H1 (cell line): ENCODE data around the gene PLA1A.

ENCODE experiments used
- EP300 ChIP-seq, 2 experiments: IDR thresholded peaks; 1 replicate in 1 of 2; 2 replicates in 1 of 2; pipeline ENCODE4 v1.6.1; 2011 to 2012; ENCODE audit warnings: low read depth in 2 of 2, low read length in 2 of 2, mild to moderate bottlenecking in 2 of 2, borderline replicate concordance in 1 of 2, inconsistent platforms in 1 of 2, moderate library complexity in 1 of 2
- EZH2 ChIP-seq: fragments of 200-600 bp; sonication (generic); IDR thresholded peaks from 2 replicates; pipeline ENCODE4 v1.7.1; 2012; ENCODE audit warnings: low read depth, mild to moderate bottlenecking, moderate library complexity, low read length, inconsistent platforms; ENCODE audit not compliant: severe bottlenecking
- HDAC6 ChIP-seq: IDR thresholded peaks from one replicate; pipeline ENCODE4 v1.7.1; 2012; ENCODE audit warnings: low read depth, mild to moderate bottlenecking, inconsistent platforms, low read length, moderate library complexity
- POLR2A ChIP-seq, 2 experiments: IDR thresholded peaks; 1 replicate in 1 of 2; 2 replicates in 1 of 2; pipeline ENCODE4 v1.6.1; 2011; ENCODE audit warnings: low read depth in 2 of 2, low read length in 2 of 2, mild to moderate bottlenecking in 2 of 2; ENCODE audit errors: control extremely low read depth in 1 of 2
- SIN3A ChIP-seq, 2 experiments: IDR thresholded peaks in 1 of 2; conservative IDR thresholded peaks in 1 of 2; 2 replicates each; pipeline ENCODE4 v1.6.1; 2011 to 2012; ENCODE audit warnings: low read length in 2 of 2, improper control_type of control experiment in 1 of 2, low read depth in 1 of 2, mild to moderate bottlenecking in 1 of 2
- ZNF274 ChIP-seq: IDR thresholded peaks from 2 replicates; pipeline ENCODE4 v1.7.0; 2012; ENCODE audit warnings: low read length, borderline replicate concordance; ENCODE audit errors: extremely low read depth
- TF ChIP-seq, protein P1 (sequence below), 3 experiments: IDR thresholded peaks; 1 replicate in 2 of 3; 2 replicates in 1 of 3; pipeline versions ENCODE4 v1.5.1 to v1.6.1; 2011; ENCODE audit warnings: low read length in 3 of 3, mild to moderate bottlenecking in 3 of 3, inconsistent platforms in 2 of 3, low read depth in 1 of 3, moderate library complexity in 1 of 3; ENCODE audit not compliant: insufficient read depth in 1 of 3; ENCODE audit errors: control extremely low read depth in 1 of 3
- TF ChIP-seq, protein P2 (sequence below): IDR thresholded peaks from 2 replicates; pipeline ENCODE4 v1.6.1; 2011; ENCODE audit warnings: low read length, improper control_type of control experiment
- TF ChIP-seq, protein P3 (sequence below): IDR thresholded peaks from 2 replicates; pipeline ENCODE4 v1.6.1; 2012; ENCODE audit warnings: inconsistent platforms

DNA sequence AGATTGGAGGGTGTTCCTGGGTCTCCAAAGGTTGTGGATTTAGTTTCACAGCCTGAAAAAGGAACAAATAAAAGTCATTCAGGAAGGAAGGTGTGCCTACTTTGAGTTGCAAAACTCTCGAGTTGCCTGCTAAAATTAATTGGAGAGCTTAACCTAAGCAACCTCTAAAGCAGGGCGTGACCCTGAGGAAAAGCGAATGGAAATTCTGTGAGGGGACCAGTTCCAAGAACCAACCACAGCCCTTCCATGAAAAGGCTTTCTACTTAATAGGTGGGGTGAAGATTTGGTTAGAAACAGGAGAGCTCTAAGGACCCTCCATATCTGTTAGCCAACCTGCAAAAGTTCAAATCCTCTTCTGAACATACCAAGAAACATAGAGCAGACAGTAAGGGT is 39.8 kb upstream of the PLA1A start:
- TF ChIP-seq EZH2 (no peak), POLR2A (IDR thresholded peaks at IDR 0.05; ENCODE audit: control extremely low read depth in 1 of 2, low read depth in 2 of 2, low read length in 2 of 2) (no peak), SIN3A (conservative IDR thresholded peaks at IDR 0.05 in 1 of 2, IDR thresholded peaks at IDR 0.05 in 1 of 2; ENCODE audit: low read depth in 1 of 2, low read length in 2 of 2) (no peak), ZNF274 (no peak), HDAC6 (no peak), EP300 (IDR thresholded peaks at IDR 0.05; ENCODE audit: borderline replicate concordance in 1 of 2, low read depth in 2 of 2, low read length in 2 of 2) (no peak)
- TF ChIP-seq, protein P1, sequence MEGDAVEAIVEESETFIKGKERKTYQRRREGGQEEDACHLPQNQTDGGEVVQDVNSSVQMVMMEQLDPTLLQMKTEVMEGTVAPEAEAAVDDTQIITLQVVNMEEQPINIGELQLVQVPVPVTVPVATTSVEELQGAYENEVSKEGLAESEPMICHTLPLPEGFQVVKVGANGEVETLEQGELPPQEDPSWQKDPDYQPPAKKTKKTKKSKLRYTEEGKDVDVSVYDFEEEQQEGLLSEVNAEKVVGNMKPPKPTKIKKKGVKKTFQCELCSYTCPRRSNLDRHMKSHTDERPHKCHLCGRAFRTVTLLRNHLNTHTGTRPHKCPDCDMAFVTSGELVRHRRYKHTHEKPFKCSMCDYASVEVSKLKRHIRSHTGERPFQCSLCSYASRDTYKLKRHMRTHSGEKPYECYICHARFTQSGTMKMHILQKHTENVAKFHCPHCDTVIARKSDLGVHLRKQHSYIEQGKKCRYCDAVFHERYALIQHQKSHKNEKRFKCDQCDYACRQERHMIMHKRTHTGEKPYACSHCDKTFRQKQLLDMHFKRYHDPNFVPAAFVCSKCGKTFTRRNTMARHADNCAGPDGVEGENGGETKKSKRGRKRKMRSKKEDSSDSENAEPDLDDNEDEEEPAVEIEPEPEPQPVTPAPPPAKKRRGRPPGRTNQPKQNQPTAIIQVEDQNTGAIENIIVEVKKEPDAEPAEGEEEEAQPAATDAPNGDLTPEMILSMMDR (IDR thresholded peaks at IDR 0.05; ENCODE audit: control extremely low read depth in 1 of 3, insufficient read depth in 1 of 3, low read depth in 1 of 3, low read length in 3 of 3): no peak
- TF ChIP-seq, protein P2, sequence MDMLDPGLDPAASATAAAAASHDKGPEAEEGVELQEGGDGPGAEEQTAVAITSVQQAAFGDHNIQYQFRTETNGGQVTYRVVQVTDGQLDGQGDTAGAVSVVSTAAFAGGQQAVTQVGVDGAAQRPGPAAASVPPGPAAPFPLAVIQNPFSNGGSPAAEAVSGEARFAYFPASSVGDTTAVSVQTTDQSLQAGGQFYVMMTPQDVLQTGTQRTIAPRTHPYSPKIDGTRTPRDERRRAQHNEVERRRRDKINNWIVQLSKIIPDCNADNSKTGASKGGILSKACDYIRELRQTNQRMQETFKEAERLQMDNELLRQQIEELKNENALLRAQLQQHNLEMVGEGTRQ: no peak
- TF ChIP-seq, protein P3, sequence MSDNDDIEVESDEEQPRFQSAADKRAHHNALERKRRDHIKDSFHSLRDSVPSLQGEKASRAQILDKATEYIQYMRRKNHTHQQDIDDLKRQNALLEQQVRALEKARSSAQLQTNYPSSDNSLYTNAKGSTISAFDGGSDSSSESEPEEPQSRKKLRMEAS: no peak
